MM.1S (cell line): ENCODE measurements around the gene ACO2.

Experiments used
- CTCF ChIP-seq: fragments of 300-600 bp; sonication (generic); IDR thresholded peaks from 2 replicates; pipeline ENCODE4 v1.5.1; 2016; ENCODE audit warnings: antibody characterized with exemption, low read length, mixed read lengths
- EZH2 ChIP-seq: fragments of 300-600 bp; sonication (generic); optimal IDR thresholded peaks from 2 replicates; pipeline ENCODE3; 2017; ENCODE audit warnings: low read depth, mild to moderate bottlenecking, antibody characterized with exemption, low read length, mixed read lengths

DNA sequence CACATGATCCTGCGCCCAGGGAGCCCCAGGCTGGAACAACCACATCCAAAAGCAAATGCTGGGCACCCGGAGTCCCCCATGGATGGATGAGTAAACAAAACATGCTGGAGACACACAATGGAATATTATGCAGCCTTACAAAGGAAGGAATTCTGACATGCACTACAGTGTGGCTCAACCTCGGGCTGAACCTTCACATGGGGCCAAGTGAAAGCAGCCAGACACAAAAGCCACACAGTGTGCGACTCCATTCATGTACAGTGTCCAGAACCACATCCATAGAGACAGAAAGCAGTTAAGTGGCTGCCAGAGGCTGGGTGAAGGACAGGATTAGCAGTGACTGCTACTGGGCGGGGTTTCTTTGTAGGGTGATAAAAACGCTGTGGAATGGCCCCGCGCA lies 65.3 kb downstream of the ACO2 start:
- TF ChIP-seq CTCF (no peak), EZH2 (no peak)
